ENCODE data around the gene KIAA0232.

KIAA0232 gene

GRCh38 chr4:6769233-6769988, 13.1 kb upstream of the KIAA0232 start:
- TF ChIP-seq CTCF (IDR thresholded peaks at IDR 0.05), result no peak

GRCh38 chr4:6769989-6770420, 12.5 kb upstream of the KIAA0232 start:
- no peak for TF ChIP-seq CTCF (IDR thresholded peaks at IDR 0.05)

- TF ChIP-seq CTCF (IDR thresholded peaks at IDR 0.05), result no peak
Measured at GRCh38 chr4:6770581-6771228, 11.8 kb upstream of the KIAA0232 start.

- TF ChIP-seq CTCF (IDR thresholded peaks at IDR 0.05), result no peak
Measured at GRCh38 chr4:6771229-6771671, 11.3 kb upstream of the KIAA0232 start.

GRCh38 chr4:6772223-6772928, 10.2 kb upstream of the KIAA0232 start:
- TF ChIP-seq CTCF (IDR thresholded peaks at IDR 0.05), result no peak

GRCh38 chr4:6773106-6773505, 9.4 kb upstream of the KIAA0232 start:
- no peak for TF ChIP-seq CTCF (IDR thresholded peaks at IDR 0.05)

- no peak for TF ChIP-seq CTCF (IDR thresholded peaks at IDR 0.05)
Measured at GRCh38 chr4:6773616-6774540, 8.6 kb upstream of the KIAA0232 start.

Data from LNCAP (cell line).